B cell (primary cell): ENCODE results near the gene INHBB. TPM values are rescaled to one million over a fixed set of nuclear protein-coding genes. Genes with fewer than 3 reads are reported as not detected.
A peak's percentile ranks its signal among the peaks of the same experiment; 100 is the strongest.

Experiments used
- ATAC-seq: fragments of 200-7000 bp; cut with Tn5 transposase; one replicate; pipeline ENCODE4 v1.10.0; 2021; ENCODE audit warnings: low read depth, mild to moderate bottlenecking, moderate number of reproducible peaks, moderate library complexity
- CTCF ChIA-PET: fragments of 350-600 bp; sonication (Branson Sonifier 250); formaldehyde crosslinking; loops from one replicate; lab custom pipeline; 2021; ENCODE audit warnings: antibody characterized with exemption, inconsistent platforms; lab: Charles Lee
- POLR2A ChIA-PET: fragments of 350-600 bp; sonication (Branson Sonifier 250); formaldehyde crosslinking; loops from one replicate; lab custom pipeline; 2021; ENCODE audit warnings: antibody characterized with exemption; lab: Charles Lee
- DNase-seq: peaks from one replicate; pipeline ENCODE4 v3.0.0; 2013
- H2AFZ ChIP-seq: 2 replicates; pipeline ENCODE4 v1.6.1; 2012; ENCODE audit warnings: mild to moderate bottlenecking, low read depth, low read length; ENCODE audit not compliant: insufficient read depth, poor library complexity, severe bottlenecking
- H3K27ac ChIP-seq, 2 donors: 1 replicate in 1 of 2; 2 replicates in 1 of 2; pipeline ENCODE4 v1.5.1; 2012 to 2013; ENCODE audit warnings: low read length in 2 of 2, mild to moderate bottlenecking in 2 of 2, moderate library complexity in 1 of 2
- H3K27me3 ChIP-seq, 4 experiments: fragments of 200-600 bp in 1 of 4; sonication (generic) in 1 of 4; replicated peaks in 1 of 4; 1 replicate in 2 of 4; 2 replicates in 2 of 4; pipeline versions ENCODE4 v1.6.1 to v1.7.0; 2013 to 2016; ENCODE audit warnings: low read length in 3 of 4, mild to moderate bottlenecking in 2 of 4, mixed read lengths in 1 of 4, moderate library complexity in 1 of 4; ENCODE audit not compliant: insufficient read depth in 4 of 4, control insufficient read depth in 3 of 4; ENCODE audit errors: control extremely low read depth in 1 of 4
- H3K36me3 ChIP-seq, 2 experiments: replicated peaks in 1 of 2; 1 replicate in 1 of 2; 2 replicates in 1 of 2; pipeline versions ENCODE4 v1.6.1 to v1.7.1; 2013; ENCODE audit warnings: low read length in 1 of 2; ENCODE audit not compliant: insufficient read depth in 2 of 2, control insufficient read depth in 1 of 2; ENCODE audit errors: control extremely low read depth in 1 of 2, extremely low read depth in 1 of 2
- H3K4me1 ChIP-seq, 2 donors: fragments of 200-600 bp in 1 of 2; sonication (generic) in 1 of 2; 1 replicate in 1 of 2; 2 replicates in 1 of 2; pipeline versions ENCODE4 v1.5.1 to v1.6.1; 2013 to 2017; ENCODE audit warnings: low read length in 2 of 2; ENCODE audit not compliant: control insufficient read depth in 2 of 2, insufficient read depth in 2 of 2
- H3K4me2 ChIP-seq: replicated peaks from 2 replicates; pipeline ENCODE3; 2012; ENCODE audit warnings: mild to moderate bottlenecking, low read depth, low read length; ENCODE audit not compliant: poor library complexity, severe bottlenecking
- H3K4me3 ChIP-seq, 5 experiments: fragments of 200-600 bp in 1 of 5; sonication (generic) in 1 of 5; 1 replicate in 3 of 5; 2 replicates in 2 of 5; pipeline versions ENCODE4 v1.5.1 to v1.7.0; 2011 to 2016; ENCODE audit warnings: low read length in 4 of 5, mild to moderate bottlenecking in 4 of 5, low read depth in 2 of 5, control low read depth in 1 of 5, moderate library complexity in 1 of 5; ENCODE audit not compliant: insufficient read depth in 1 of 5; ENCODE audit errors: control extremely low read depth in 1 of 5, extremely low read depth in 1 of 5
- H3K79me2 ChIP-seq: fragments of 200-600 bp; sonication (generic); one replicate; pipeline ENCODE4 v1.6.0; 2016; ENCODE audit warnings: low read length; ENCODE audit not compliant: control insufficient read depth, insufficient read depth
- H3K9ac ChIP-seq: fragments of 200-600 bp; sonication (generic); 2 replicates; pipeline ENCODE4 v1.6.1; 2017; ENCODE audit warnings: mild to moderate bottlenecking, low read length, moderate library complexity
- H3K9me3 ChIP-seq, 3 donors: one replicate each; pipeline versions ENCODE4 v1.6.1 to v1.7.1; 2013; ENCODE audit warnings: low read length in 2 of 3; ENCODE audit not compliant: control insufficient read depth in 2 of 3, insufficient read depth in 1 of 3; ENCODE audit errors: control extremely low read depth in 1 of 3
- H4K20me1 ChIP-seq: 2 replicates; pipeline ENCODE4 v1.6.0; 2012; ENCODE audit warnings: mild to moderate bottlenecking, low read length; ENCODE audit not compliant: insufficient read depth, control insufficient read depth, poor library complexity, severe bottlenecking
- H3K27ac Mint-ChIP-seq: one replicate; pipeline ENCODE4 v1.8.0; 2021; ENCODE audit warnings: mixed read lengths
- H3K27me3 Mint-ChIP-seq: one replicate; pipeline ENCODE4 v1.8.0; 2021; ENCODE audit warnings: mixed read lengths
- H3K4me1 Mint-ChIP-seq: one replicate; pipeline ENCODE4 v1.8.0; 2021; ENCODE audit warnings: mixed read lengths
- H3K4me3 Mint-ChIP-seq: one replicate; pipeline ENCODE4 v1.8.0; 2021; ENCODE audit warnings: mixed read lengths
- H3K9me3 Mint-ChIP-seq: one replicate; pipeline ENCODE4 v1.8.0; 2022; ENCODE audit warnings: mixed read lengths; ENCODE audit not compliant: insufficient read depth
- CTCF ChIP-seq: fragments of 200-600 bp; IDR thresholded peaks from one replicate; pipeline ENCODE4 v1.8.0; 2022; ENCODE audit warnings: antibody characterized with exemption, mild to moderate bottlenecking
- EZH2 ChIP-seq: IDR thresholded peaks from 2 replicates; pipeline ENCODE4 v1.6.1; 2012; ENCODE audit warnings: borderline replicate concordance, low read depth, mild to moderate bottlenecking, moderate library complexity, low read length; ENCODE audit not compliant: insufficient read depth, poor library complexity, severe bottlenecking
- WGBS: methylation state at CpG from one replicate; pipeline ENCODE4 v1.1.5; 2013; ENCODE audit warnings: missing lambda C conversion rate; ENCODE audit not compliant: insufficient coverage; 5-methylcytosine and 5-hydroxymethylcytosine counted together
- intact Hi-C: fragments of 100-400 bp; cut with micrococcal nuclease; formaldehyde crosslinking; loops from one replicate; pipeline ENCODE4 v1.10.0; 2022
- polyA plus RNA-seq: library from polyadenylated mRNA; depleted of rRNA; stranded (reverse); fragments of >200 nt; gene quantifications from 2 replicates; pipeline ENCODE4 v1.2.3, GENCODE V29; 2012
- total RNA-seq, 2 donors: library from RNA; stranded (reverse); fragments of 120-200 nt in 1 of 2; gene quantifications; 1 replicate in 1 of 2; 2 replicates in 1 of 2; pipeline versions ENCODE4 v1.2.3 to v1.2.4, GENCODE V29; 2013 to 2022

The INHBB gene
- total and polyA plus RNA-seq, 2 donors (not counting 1 experiment from before 2014, with no cell fraction given), result 0.03 TPM; not detected in 1

- Mint-ChIP-seq H3K27ac (no peak overlapping the region), H3K4me3 (peak overlapping the region; percentile 86), H3K4me1 (peaks cover 12% of the 10 kb centered on the region), H3K27me3 (peaks cover 22% of the 10 kb centered on the region), H3K9me3 (no peaks in the 10 kb centered on the region)
- peaks cover 0 to 16% (median 1%) of the 10 kb centered on the region in 4 experiments for H3K27me3 ChIP-seq
- no peaks in the 10 kb centered on the region for H4K20me1 ChIP-seq
- no peak for ATAC-seq
- WGBS, result 87% methylated on average over 38 of the region's 39 CpGs
- H3K27ac ChIP-seq, result no peak overlapping the region
- H3K9ac ChIP-seq, result peak overlapping the region; percentile 61
- no peaks in the 10 kb centered on the region for H3K36me3 ChIP-seq
- H3K4me1 ChIP-seq, result peaks cover 10 to 11% of the 10 kb centered on the region in 2 donors
- H3K79me2 ChIP-seq, result no peaks in the 10 kb centered on the region
- CTCF ChIA-PET, result interaction anchor here (0.7 to 4.7 kb wide), 40 partner anchors 8 to 636 kb away, joined by 3 to 82 read pairs (median 5); partner anchors contain the start of genes RALB and TMEM185B
- intact Hi-C loops, result loop anchor here (1.0 to 2.0 kb wide), 6 partner anchors 61 to 673 kb away; partner anchors contain the start of gene RALB
- peak overlapping the region; percentile 87 for H2AFZ ChIP-seq
- TF ChIP-seq CTCF (no peak), EZH2 (no peak)
- H3K4me3 ChIP-seq, result peak overlapping the region in 1 of 5 experiments; percentile 35
- H3K9me3 ChIP-seq, result peaks cover 0 to 5% (median 0%) of the 10 kb centered on the region in 3 donors
- H3K4me2 ChIP-seq, result peak overlapping the region; percentile 92
- POLR2A ChIA-PET, result interaction anchor here (0.6 to 1.0 kb wide), 2 partner anchors 82 to 84 kb away, joined by 5 to 7 read pairs; no protein-coding TSS in a partner anchor
- DNase-seq, result no peak
Measured at GRCh38 chr2:120313695-120314615, 32.0 kb upstream of the INHBB start.
